Measurements from ENCODE around the gene RAD51B. TPM values are rescaled to one million over a fixed set of nuclear protein-coding genes. Genes with fewer than 3 reads are reported as not detected.

Gene RAD51B
- total RNA-seq, 1 experiment from 2014 or later = 13.3 TPM

DNA sequence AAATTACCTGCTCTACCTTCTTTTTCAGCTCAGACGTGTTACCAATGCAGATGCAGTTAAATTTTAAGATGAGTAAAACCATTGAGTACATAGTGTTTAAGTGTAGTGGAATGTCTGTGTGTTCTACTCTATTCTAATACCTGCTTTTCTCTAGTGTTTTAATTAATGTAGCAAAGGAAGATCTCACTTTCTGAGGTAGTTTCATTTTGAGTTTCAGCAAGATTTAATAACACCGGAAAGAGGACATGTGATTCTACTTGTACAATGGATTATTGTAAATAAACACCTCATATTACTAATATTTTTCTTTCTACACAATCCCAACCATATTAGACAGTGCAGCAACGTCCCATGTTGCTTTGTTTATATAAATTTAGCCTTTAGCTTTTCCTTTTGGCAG lies 315.4 kb downstream of the RAD51B start:
- Histone ChIP-seq H3K9me3 (replicated peaks) (no peaks in the 10 kb centered on the region), H3K27me3 (no peaks in the 10 kb centered on the region), H3K27ac (no peak overlapping the region), H3K4me3 (no peak overlapping the region), H3K36me3 (no peaks in the 10 kb centered on the region), H3K4me1 (peaks cover 37% of the 10 kb centered on the region)
- no peak for DNase-seq

DNA sequence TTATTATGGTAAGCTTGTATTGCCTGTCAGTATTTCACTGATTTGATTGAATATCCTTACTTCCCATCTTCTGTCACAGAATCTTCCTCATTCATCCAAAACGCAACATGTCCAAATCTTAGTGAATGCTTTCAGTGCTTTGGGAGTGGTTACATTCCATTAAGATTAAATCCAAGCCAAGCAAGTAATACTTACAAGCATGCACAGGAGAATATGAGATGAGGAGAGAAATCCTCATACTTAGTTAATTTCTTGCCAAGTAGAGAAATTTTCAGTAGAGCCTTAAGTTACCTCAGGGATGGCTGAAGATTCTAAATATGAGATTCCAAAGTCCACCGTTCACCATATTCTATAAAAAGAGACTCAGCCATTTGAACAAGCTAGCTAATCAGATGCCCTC lies 316.0 kb downstream of the RAD51B start:
- no peak for DNase-seq
- H3K27ac ChIP-seq = no peak overlapping the region
- no peaks in the 10 kb centered on the region for H3K27me3 ChIP-seq

DNA sequence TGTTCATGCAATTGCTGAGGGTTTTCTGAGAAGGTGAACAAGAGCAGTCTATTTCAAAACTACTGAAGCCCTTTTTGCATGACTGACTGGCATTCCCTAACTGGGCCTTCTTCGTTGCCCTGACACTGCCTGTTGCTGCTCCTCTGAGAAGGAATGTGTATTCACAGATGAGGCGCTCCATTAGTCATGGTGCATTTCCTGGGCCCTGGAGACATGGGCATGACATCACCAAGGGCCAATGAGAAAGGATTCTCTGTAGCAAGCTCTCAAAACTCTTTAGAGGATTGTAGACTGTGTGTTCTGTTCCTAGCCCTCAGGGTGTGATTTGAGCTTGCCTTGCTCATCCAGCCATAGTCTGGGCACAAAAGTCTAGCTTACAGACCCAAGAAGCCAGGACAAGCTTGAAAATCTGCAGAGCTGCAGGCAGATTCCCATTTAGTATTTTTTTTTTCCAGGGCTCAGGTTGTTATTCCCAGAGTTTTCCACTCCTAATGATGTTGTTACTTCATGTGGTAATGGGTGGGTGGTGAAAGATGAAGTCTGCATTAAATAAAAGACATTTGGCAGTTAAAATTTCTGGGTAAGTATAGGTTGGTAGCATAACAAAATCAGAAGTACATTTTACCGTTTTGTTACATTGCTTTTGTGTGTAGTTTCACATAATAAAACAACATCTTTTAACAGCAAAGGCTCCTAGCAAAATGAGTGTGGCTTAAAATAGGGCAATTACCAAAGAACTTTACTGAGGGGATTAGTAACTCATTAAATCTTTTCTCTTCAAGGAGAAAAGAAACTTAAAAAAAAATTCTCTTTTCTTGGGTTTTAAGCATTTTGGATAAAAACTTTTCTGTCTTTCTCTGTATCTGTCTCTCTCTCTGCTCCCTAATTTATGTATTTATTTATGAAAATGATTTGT lies 318.4 kb downstream of the RAD51B start:
- no peaks in the 10 kb centered on the region for H3K36me3 ChIP-seq
- H3K9me3 ChIP-seq (replicated peaks) = no peaks in the 10 kb centered on the region
- H3K27me3 ChIP-seq = no peaks in the 10 kb centered on the region
- peak overlapping the region; percentile 9; the same call in 1 of the 2 replicates for H3K4me3 ChIP-seq
- DNase-seq = peak; percentile 97 to 99
- H3K4me1 ChIP-seq = peaks cover 66% of the 10 kb centered on the region
- H3K27ac ChIP-seq = peak overlapping the region; percentile 95

More for the DNA sequence above, 316.0 kb downstream of the RAD51B start:
- Histone ChIP-seq H3K4me1 (peaks cover 42% of the 10 kb centered on the region), H3K36me3 (no peaks in the 10 kb centered on the region), H3K4me3 (no peak overlapping the region), H3K9me3 (replicated peaks) (no peaks in the 10 kb centered on the region)

DNA sequence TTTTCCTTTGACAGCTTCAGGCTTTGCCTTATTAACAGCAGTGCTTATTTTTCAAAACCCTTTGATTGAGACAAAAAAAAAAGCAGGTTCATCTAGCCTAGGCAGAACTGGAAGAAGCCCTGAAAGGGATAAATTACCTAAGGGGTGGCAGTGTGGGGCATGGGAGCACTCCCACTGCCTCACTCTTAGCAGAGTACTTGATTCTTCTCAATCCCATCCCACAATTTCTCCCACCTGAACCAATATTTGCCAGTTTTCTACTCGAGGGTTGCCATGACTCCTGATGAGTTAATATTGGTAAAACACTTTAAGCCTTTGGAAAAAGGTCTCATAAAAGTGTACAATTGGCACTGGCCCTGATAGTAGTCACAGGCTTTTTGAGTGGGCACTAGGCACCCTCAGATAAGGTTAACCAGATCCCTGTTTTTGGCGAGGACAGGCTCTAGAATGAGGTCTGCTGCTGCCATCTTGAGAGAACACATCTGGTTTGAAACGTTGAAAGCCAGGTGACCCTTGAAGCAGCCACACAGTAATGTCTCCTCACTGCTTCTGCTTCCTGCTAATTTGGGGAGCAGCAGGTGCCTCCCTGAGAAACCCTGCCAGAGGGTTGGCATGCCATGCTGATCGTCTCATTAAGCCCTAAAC lies 320.0 kb downstream of the RAD51B start:
- H3K36me3 ChIP-seq = no peaks in the 10 kb centered on the region
- H3K4me1 ChIP-seq = peaks cover 80% of the 10 kb centered on the region
- no peak overlapping the region for H3K4me3 ChIP-seq
- no peaks in the 10 kb centered on the region for H3K27me3 ChIP-seq
- no peaks in the 10 kb centered on the region for H3K9me3 ChIP-seq (replicated peaks)
- peak in 1 of 2 experiments; percentile 20 for DNase-seq
- peak overlapping the region; percentile 95 for H3K27ac ChIP-seq

GRCh38 chr14:68140076-68140741 lies 320.6 kb downstream of the RAD51B start:
- no peaks in the 10 kb centered on the region for H3K9me3 ChIP-seq (replicated peaks)
- H3K4me3 ChIP-seq = no peak overlapping the region
- H3K36me3 ChIP-seq = no peaks in the 10 kb centered on the region
- H3K27me3 ChIP-seq = no peaks in the 10 kb centered on the region
- peak overlapping the region; percentile 95 for H3K27ac ChIP-seq
- peak; percentile 72 to 85 for DNase-seq
- peaks cover 87% of the 10 kb centered on the region for H3K4me1 ChIP-seq

DNA sequence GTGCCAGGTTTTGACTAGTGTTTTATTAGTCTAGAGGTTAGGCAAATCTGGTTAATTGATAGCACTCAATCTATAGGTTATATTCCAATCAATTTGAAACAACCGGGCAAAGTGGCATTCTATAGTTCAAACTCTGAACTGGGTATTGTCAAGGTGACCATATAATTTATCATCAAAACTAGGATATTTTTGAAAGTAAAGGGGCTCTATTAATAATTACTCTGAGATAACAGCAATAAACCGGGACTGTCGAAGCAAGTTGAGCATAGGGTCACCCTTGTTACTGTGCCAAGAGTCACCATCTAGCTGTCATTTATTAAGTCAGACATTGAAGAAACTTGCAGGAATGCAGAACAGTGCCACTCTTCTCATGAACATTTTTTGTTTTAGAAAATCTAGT lies 321.2 kb downstream of the RAD51B start:
- Histone ChIP-seq H3K4me1 (peaks cover 88% of the 10 kb centered on the region), H3K27me3 (no peaks in the 10 kb centered on the region)

GRCh38 chr14:68141281-68142088 lies 321.9 kb downstream of the RAD51B start:
- Histone ChIP-seq H3K36me3 (no peaks in the 10 kb centered on the region), H3K4me1 (peaks cover 93% of the 10 kb centered on the region), H3K27me3 (no peaks in the 10 kb centered on the region), H3K27ac (peak overlapping the region; percentile 95), H3K9me3 (replicated peaks) (no peaks in the 10 kb centered on the region), H3K4me3 (no peak overlapping the region)
- no peak for DNase-seq

More for the DNA sequence above, 321.2 kb downstream of the RAD51B start:
- Histone ChIP-seq H3K4me3 (no peak overlapping the region), H3K9me3 (replicated peaks) (no peaks in the 10 kb centered on the region), H3K36me3 (no peaks in the 10 kb centered on the region), H3K27ac (peak overlapping the region; percentile 95)
- DNase-seq = peak in 1 of 2 experiments; percentile 23

DNA sequence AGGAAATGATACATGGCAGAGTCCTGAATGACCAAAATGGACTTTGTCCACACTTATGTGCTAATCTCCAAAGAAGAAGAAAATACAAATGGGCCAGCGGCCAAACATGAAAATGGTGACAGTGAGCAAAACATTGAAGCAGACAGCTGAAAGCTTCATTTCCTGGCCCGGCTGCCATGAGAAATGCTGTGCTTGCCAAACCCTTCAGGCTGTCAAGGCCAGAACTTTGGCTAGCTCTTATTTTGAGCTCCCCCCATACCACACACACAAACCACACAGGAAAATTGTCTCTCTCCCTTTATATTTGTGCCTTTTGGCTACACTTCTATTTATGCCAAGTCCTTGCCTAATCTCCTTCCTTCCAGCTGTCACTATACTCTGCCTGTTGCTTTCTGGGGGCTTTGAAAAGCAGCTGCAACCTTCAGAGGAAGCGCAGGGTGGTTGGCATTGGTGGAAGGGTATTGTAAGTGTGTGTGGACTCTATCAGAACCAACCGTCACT lies 323.8 kb downstream of the RAD51B start:
- H3K4me1 ChIP-seq = peaks cover 90% of the 10 kb centered on the region
- peak; percentile 86 to 91 for DNase-seq

GRCh38 chr14:68144051-68144681 lies 324.6 kb downstream of the RAD51B start:
- H3K27ac ChIP-seq = peak overlapping the region; percentile 82
- peaks cover 83% of the 10 kb centered on the region for H3K4me1 ChIP-seq
- peak; percentile 53 to 77 for DNase-seq
- no peaks in the 10 kb centered on the region for H3K9me3 ChIP-seq (replicated peaks)
- no peak overlapping the region for H3K4me3 ChIP-seq
- no peaks in the 10 kb centered on the region for H3K36me3 ChIP-seq
- H3K27me3 ChIP-seq = no peaks in the 10 kb centered on the region

More for the DNA sequence above, 323.8 kb downstream of the RAD51B start:
- Histone ChIP-seq H3K36me3 (no peaks in the 10 kb centered on the region), H3K9me3 (replicated peaks) (no peaks in the 10 kb centered on the region), H3K27me3 (no peaks in the 10 kb centered on the region), H3K4me3 (no peak overlapping the region), H3K27ac (peak overlapping the region; percentile 82)

GRCh38 chr14:68145036-68145435 lies 325.5 kb downstream of the RAD51B start:
- H3K27ac ChIP-seq = peak overlapping the region; percentile 82

GRCh38 chr14:68145539-68145938 lies 326.0 kb downstream of the RAD51B start:
- H3K27ac ChIP-seq = no peak overlapping the region; the same call in 1 of the 2 replicates
- peaks cover 69% of the 10 kb centered on the region for H3K4me1 ChIP-seq
- no peak for DNase-seq

More at GRCh38 chr14:68145036-68145435, 325.5 kb downstream of the RAD51B start:
- Histone ChIP-seq H3K36me3 (no peaks in the 10 kb centered on the region), H3K4me1 (peaks cover 74% of the 10 kb centered on the region), H3K4me3 (no peak overlapping the region), H3K27me3 (no peaks in the 10 kb centered on the region), H3K9me3 (replicated peaks) (no peaks in the 10 kb centered on the region)
- DNase-seq = peak in 1 of 2 experiments; percentile 28

GRCh38 chr14:68146818-68147217 lies 327.2 kb downstream of the RAD51B start:
- peaks cover 56% of the 10 kb centered on the region for H3K4me1 ChIP-seq
- no peaks in the 10 kb centered on the region for H3K9me3 ChIP-seq (replicated peaks)
- peak; percentile 84 to 92 for DNase-seq
- H3K27ac ChIP-seq = peak overlapping the region; percentile 83
- H3K27me3 ChIP-seq = no peaks in the 10 kb centered on the region
- no peaks in the 10 kb centered on the region for H3K36me3 ChIP-seq
- H3K4me3 ChIP-seq = no peak overlapping the region

More at GRCh38 chr14:68145539-68145938, 326.0 kb downstream of the RAD51B start:
- Histone ChIP-seq H3K36me3 (no peaks in the 10 kb centered on the region), H3K4me3 (no peak overlapping the region), H3K9me3 (replicated peaks) (no peaks in the 10 kb centered on the region), H3K27me3 (no peaks in the 10 kb centered on the region)

DNA sequence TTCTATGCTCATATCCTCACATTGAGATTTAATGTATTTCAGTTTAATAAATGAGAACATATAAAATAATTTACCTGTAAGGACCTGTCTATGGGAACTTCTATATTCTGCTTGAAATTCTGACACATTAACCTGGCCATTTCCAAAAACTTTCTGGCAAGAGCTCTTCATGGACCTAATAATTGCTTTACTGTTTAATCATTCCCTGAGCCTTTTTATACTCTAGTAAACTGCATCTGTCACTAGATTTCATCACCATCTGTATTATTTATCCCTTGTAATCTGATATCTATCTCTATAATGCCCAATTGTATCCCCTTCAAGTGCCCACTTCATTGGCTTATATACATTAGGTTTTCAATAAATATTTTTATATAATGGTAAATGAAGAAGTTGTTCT lies 327.7 kb downstream of the RAD51B start:
- no peak overlapping the region for H3K4me3 ChIP-seq
- H3K27ac ChIP-seq = peak overlapping the region; percentile 83
- H3K27me3 ChIP-seq = no peaks in the 10 kb centered on the region
- peak in 1 of 2 experiments; percentile 65 for DNase-seq
- no peaks in the 10 kb centered on the region for H3K36me3 ChIP-seq
- H3K4me1 ChIP-seq = peaks cover 51% of the 10 kb centered on the region
- no peaks in the 10 kb centered on the region for H3K9me3 ChIP-seq (replicated peaks)

Measured in SJCRH30 (cell line).